GM21381 (cell line): ENCODE data around the gene SVOPL.

Experiments
- ATAC-seq: cut with Tn5 transposase; IDR thresholded peaks from one replicate; pipeline ENCODE4 v1.9.1; 2021; ENCODE audit warnings: mild to moderate bottlenecking, moderate library complexity; ENCODE audit not compliant: unreplicated experiment

Gene SVOPL

GRCh38 chr7:138610671-138611170 lies 90.4 kb downstream of the SVOPL start:
- no peak for ATAC-seq

- ATAC-seq: no peak
These were observed 92.9 kb downstream of the SVOPL start for GRCh38 chr7:138608275-138608674.

GRCh38 chr7:138607216-138608126 lies 93.7 kb downstream of the SVOPL start:
- no peak for ATAC-seq

GRCh38 chr7:138606236-138606635 lies 94.9 kb downstream of the SVOPL start:
- no peak for ATAC-seq

- no peak for ATAC-seq
These were observed 97.4 kb downstream of the SVOPL start for GRCh38 chr7:138603549-138604318.

GRCh38 chr7:138602451-138602850 lies 98.7 kb downstream of the SVOPL start:
- no peak for ATAC-seq

- no peak for ATAC-seq
These were observed 105.7 kb downstream of the SVOPL start for GRCh38 chr7:138595454-138595853.

GRCh38 chr7:138590154-138590553 lies 111.0 kb downstream of the SVOPL start:
- no peak for ATAC-seq

- ATAC-seq: no peak
These were observed 112.2 kb downstream of the SVOPL start for GRCh38 chr7:138588986-138589385.

GRCh38 chr7:138587485-138587884 lies 113.7 kb downstream of the SVOPL start:
- ATAC-seq: no peak

- ATAC-seq: no peak
These were observed 115.7 kb downstream of the SVOPL start for GRCh38 chr7:138585283-138585993.

GRCh38 chr7:138584696-138585095 lies 116.5 kb downstream of the SVOPL start:
- ATAC-seq: no peak

- ATAC-seq: no peak
These were observed 116.9 kb downstream of the SVOPL start for GRCh38 chr7:138584283-138584682.

GRCh38 chr7:138581065-138581464 lies 120.1 kb downstream of the SVOPL start:
- ATAC-seq: no peak

GRCh38 chr7:138579671-138580070 lies 121.5 kb downstream of the SVOPL start:
- ATAC-seq: no peak

- ATAC-seq: no peak
These were observed 122.0 kb downstream of the SVOPL start for GRCh38 chr7:138579136-138579535.

- no peak for ATAC-seq
These were observed 125.2 kb downstream of the SVOPL start for GRCh38 chr7:138575897-138576428.

- ATAC-seq: no peak
These were observed 127.4 kb downstream of the SVOPL start for GRCh38 chr7:138573741-138574140.

GRCh38 chr7:138570715-138571114 lies 130.4 kb downstream of the SVOPL start:
- ATAC-seq: no peak

GRCh38 chr7:138569418-138569817 lies 131.7 kb downstream of the SVOPL start:
- no peak for ATAC-seq

- ATAC-seq: no peak
These were observed 132.5 kb downstream of the SVOPL start for GRCh38 chr7:138568655-138569054.
